ENCODE results near the gene UGGT1. TPM values are rescaled to one million over a fixed set of nuclear protein-coding genes. Genes with fewer than 3 reads are reported as not detected.

Gene UGGT1
- total RNA-seq, 1 experiment from 2014 or later: 51.8 TPM

DNA sequence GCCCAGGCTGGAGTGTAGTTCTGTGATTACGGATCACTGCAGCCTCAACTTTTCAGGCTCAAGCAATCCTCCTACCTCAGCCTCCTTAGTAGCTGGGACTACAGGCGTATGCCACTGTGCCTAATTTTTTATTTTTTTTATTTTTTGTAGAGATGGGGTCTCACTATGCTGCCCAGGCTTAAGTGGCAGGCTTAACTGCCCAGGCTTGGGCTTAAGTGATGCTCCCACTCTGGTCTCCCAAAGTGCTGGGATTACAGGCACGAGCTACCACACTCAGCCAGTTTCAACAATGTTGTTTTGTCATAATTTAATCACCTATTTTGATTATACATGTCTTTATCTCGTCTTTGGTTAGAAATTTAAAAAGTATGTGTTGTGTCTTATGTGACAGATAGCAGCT is 18.2 kb downstream of the UGGT1 start:
- TF ChIP-seq EGR1 (IDR thresholded peaks at IDR 0.05; ENCODE audit: low read depth): no peak
- TF ChIP-seq, protein P1, sequence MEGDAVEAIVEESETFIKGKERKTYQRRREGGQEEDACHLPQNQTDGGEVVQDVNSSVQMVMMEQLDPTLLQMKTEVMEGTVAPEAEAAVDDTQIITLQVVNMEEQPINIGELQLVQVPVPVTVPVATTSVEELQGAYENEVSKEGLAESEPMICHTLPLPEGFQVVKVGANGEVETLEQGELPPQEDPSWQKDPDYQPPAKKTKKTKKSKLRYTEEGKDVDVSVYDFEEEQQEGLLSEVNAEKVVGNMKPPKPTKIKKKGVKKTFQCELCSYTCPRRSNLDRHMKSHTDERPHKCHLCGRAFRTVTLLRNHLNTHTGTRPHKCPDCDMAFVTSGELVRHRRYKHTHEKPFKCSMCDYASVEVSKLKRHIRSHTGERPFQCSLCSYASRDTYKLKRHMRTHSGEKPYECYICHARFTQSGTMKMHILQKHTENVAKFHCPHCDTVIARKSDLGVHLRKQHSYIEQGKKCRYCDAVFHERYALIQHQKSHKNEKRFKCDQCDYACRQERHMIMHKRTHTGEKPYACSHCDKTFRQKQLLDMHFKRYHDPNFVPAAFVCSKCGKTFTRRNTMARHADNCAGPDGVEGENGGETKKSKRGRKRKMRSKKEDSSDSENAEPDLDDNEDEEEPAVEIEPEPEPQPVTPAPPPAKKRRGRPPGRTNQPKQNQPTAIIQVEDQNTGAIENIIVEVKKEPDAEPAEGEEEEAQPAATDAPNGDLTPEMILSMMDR (IDR thresholded peaks at IDR 0.05 in 2 of 3, conservative IDR thresholded peaks at IDR 0.05 in 1 of 3; ENCODE audit: borderline replicate concordance in 1 of 3, insufficient read depth in 1 of 3, low read depth in 2 of 3, low read length in 2 of 3): no peak
- no peak for TF ChIP-seq YY1 (IDR thresholded peaks at IDR 0.05; ENCODE audit: extremely low read depth, insufficient replicate concordance, low read depth, low read length)
- no peak for TF ChIP-seq POLR2A (IDR thresholded peaks at IDR 0.05; ENCODE audit: borderline replicate concordance, extremely low read depth, insufficient read depth, insufficient read length)
- no peak for TF ChIP-seq JUND (IDR thresholded peaks at IDR 0.05)
- TF ChIP-seq CEBPB (IDR thresholded peaks at IDR 0.05; ENCODE audit: low read depth): no peak
- TF ChIP-seq, protein P2, sequence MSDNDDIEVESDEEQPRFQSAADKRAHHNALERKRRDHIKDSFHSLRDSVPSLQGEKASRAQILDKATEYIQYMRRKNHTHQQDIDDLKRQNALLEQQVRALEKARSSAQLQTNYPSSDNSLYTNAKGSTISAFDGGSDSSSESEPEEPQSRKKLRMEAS (IDR thresholded peaks at IDR 0.05): no peak
- TF ChIP-seq FOSL1 (IDR thresholded peaks at IDR 0.05; ENCODE audit: low read depth): no peak
- no peak for TF ChIP-seq RAD21 (IDR thresholded peaks at IDR 0.05; ENCODE audit: low read depth)
- TF ChIP-seq EZH2phosphoT487 (IDR thresholded peaks at IDR 0.05; ENCODE audit: borderline replicate concordance): no peak
- TF ChIP-seq ZFX (IDR thresholded peaks at IDR 0.05): no peak
- TF ChIP-seq ZNF274 (IDR thresholded peaks at IDR 0.05; ENCODE audit: low read depth, low read length): no peak
- TF ChIP-seq SRF (IDR thresholded peaks at IDR 0.05; ENCODE audit: low read depth): no peak
- no peak for TF ChIP-seq POLR2AphosphoS5 (IDR thresholded peaks at IDR 0.05; ENCODE audit: low read depth, low read length)
- no peak for TF ChIP-seq TCF7L2 (IDR thresholded peaks at IDR 0.05; ENCODE audit: borderline replicate concordance, extremely low read depth, insufficient read depth, insufficient read length)
- H3K4me1 ChIP-seq (ENCODE audit: control insufficient read depth in 1 of 2, insufficient read depth in 2 of 2, low read length in 2 of 2): no peaks in the 10 kb centered on the region
- no peak overlapping the region for H3K27ac ChIP-seq (ENCODE audit: low read depth, low read length)
- H3K9ac ChIP-seq (ENCODE audit: low read length): no peak overlapping the region
- ATAC-seq: no peak
- H3K9me2 ChIP-seq (ENCODE audit: insufficient read depth): no peaks in the 10 kb centered on the region
- H2AFZ ChIP-seq (ENCODE audit: low read depth, low read length, poor library complexity, severe bottlenecking): no peak overlapping the region
- BruUV-seq (replicated peaks): no TSS peak
- no peak overlapping the region for H3K4me3 ChIP-seq (replicated peaks in 1 of 2; ENCODE audit: low read depth in 1 of 2, low read length in 2 of 2)
- intact Hi-C loops (cut with micrococcal nuclease): no loop called here
- ChIA-PET RAD21 (ENCODE audit: low non-redundant PET in 1 of 2, low total read pairs in 2 of 2, uncharacterized antibody in 2 of 2, unreplicated experiment in 2 of 2) (no interaction called here), POLR2A (no interaction called here), CTCF (no interaction called here)
- no peak for DNase-seq (ENCODE audit: low read depth, low spot score)
- H3K4me2 ChIP-seq (ENCODE audit: low read length): no peak overlapping the region
- no peaks in the 10 kb centered on the region for H4K20me1 ChIP-seq (ENCODE audit: insufficient read depth)
- H3K27me3 ChIP-seq (ENCODE audit: insufficient read depth, low read length): no peaks in the 10 kb centered on the region
- peaks cover 10 to 11% of the 10 kb centered on the region in 2 experiments for H3K36me3 ChIP-seq (ENCODE audit: control insufficient read depth in 1 of 2, insufficient read depth in 2 of 2, low read length in 2 of 2)
- H3K79me2 ChIP-seq (ENCODE audit: insufficient read depth, low read length): peaks cover 5% of the 10 kb centered on the region; the same call in 1 of the 2 replicates
- no peaks in the 10 kb centered on the region for H3K9me3 ChIP-seq (ENCODE audit: control insufficient read depth in 1 of 2, insufficient read depth in 1 of 2, low read depth in 1 of 2, low read length in 2 of 2)

Measured in HCT116 (cell line).